PC-9 (cell line): ENCODE measurements around the gene HCRT. TPM values are rescaled to one million over a fixed set of nuclear protein-coding genes. Genes with fewer than 3 reads are reported as not detected.

Experiments
- Bru-seq: library from RNA; stranded (reverse); fragments of 400-500 nt; gene quantifications from one replicate; lab custom pipeline; 2021; lab: Mats Ljungman, UMichigan
- BruChase-seq, 2 experiments: library from RNA; stranded (reverse); fragments of 400-500 nt; gene quantifications; one replicate each; lab custom pipeline; 2021; lab: Mats Ljungman, UMichigan
- BruUV-seq: library from RNA; stranded (reverse); fragments of 400-500 nt; replicated peaks from 2 replicates; lab custom pipeline; 2021; lab: Mats Ljungman, UMichigan
- CTCF ChIA-PET: fragments of 300-600 bp; sonication (Branson Sonifier 250); formaldehyde crosslinking; loops from one replicate; lab custom pipeline; 2022; ENCODE audit warnings: antibody characterized with exemption; lab: Charles Lee
- POLR2A ChIA-PET: fragments of 300-600 bp; sonication (Branson Sonifier 250); formaldehyde crosslinking; loops from one replicate; lab custom pipeline; 2022; ENCODE audit warnings: antibody characterized with exemption; ENCODE audit not compliant: unreplicated experiment; lab: Charles Lee
- DNase-seq, 2 experiments: peaks; one replicate each; pipeline versions ENCODE4 v3.0.0 to v3.0.0-alpha.2; 2015 to 2022; ENCODE audit warnings: mixed read lengths in 1 of 2
- H2AFZ ChIP-seq: fragments of 200-600 bp; sonication (generic); 2 replicates; pipeline ENCODE4 v1.8.1; 2017; ENCODE audit warnings: antibody characterized with exemption
- H3F3A ChIP-seq: fragments of 200-600 bp; sonication (generic); 2 replicates; pipeline ENCODE4 v1.8.1; 2017; ENCODE audit warnings: antibody characterized with exemption, mild to moderate bottlenecking, low read depth; ENCODE audit not compliant: insufficient read depth
- H3K27ac ChIP-seq: fragments of 200-600 bp; sonication (generic); 2 replicates; pipeline ENCODE4 v1.6.1; 2016; ENCODE audit warnings: mixed run types
- H3K27me3 ChIP-seq: fragments of 200-600 bp; sonication (generic); 2 replicates; pipeline ENCODE4 v1.6.1; 2016; ENCODE audit warnings: low read depth, mixed run types; ENCODE audit not compliant: insufficient read depth
- H3K36me3 ChIP-seq: fragments of 200-600 bp; sonication (generic); 2 replicates; pipeline ENCODE4 v1.6.1; 2016; ENCODE audit warnings: low read depth, mixed run types
- H3K4me1 ChIP-seq: fragments of 200-600 bp; sonication (generic); replicated peaks from 2 replicates; pipeline ENCODE4 v1.6.1; 2016; ENCODE audit warnings: mixed run types; ENCODE audit not compliant: insufficient read depth
- H3K4me2 ChIP-seq: fragments of 200-600 bp; sonication (generic); 2 replicates; pipeline ENCODE4 v1.6.1; 2017; ENCODE audit warnings: mixed run types
- H3K4me3 ChIP-seq: fragments of 200-600 bp; sonication (generic); 2 replicates; pipeline ENCODE4 v1.6.1; 2016; ENCODE audit warnings: mixed run types
- H3K79me2 ChIP-seq: fragments of 200-600 bp; sonication (generic); 2 replicates; pipeline ENCODE4 v1.6.1; 2017; ENCODE audit warnings: low read depth, mixed run types
- H3K9me2 ChIP-seq: fragments of 200-600 bp; sonication (generic); 2 replicates; pipeline ENCODE4 v1.8.1; 2017; ENCODE audit warnings: mild to moderate bottlenecking; ENCODE audit not compliant: insufficient read depth
- H3K9me3 ChIP-seq: fragments of 200-600 bp; sonication (generic); 2 replicates; pipeline ENCODE4 v1.8.1; 2016; ENCODE audit warnings: low read depth; ENCODE audit not compliant: insufficient read depth
- H4K20me1 ChIP-seq: fragments of 200-600 bp; sonication (generic); 2 replicates; pipeline ENCODE4 v1.8.1; 2017; ENCODE audit not compliant: insufficient read depth
- CTCF ChIP-seq: fragments of 200-600 bp; sonication (generic); conservative IDR thresholded peaks from 2 replicates; pipeline ENCODE4 v1.6.1; 2017; ENCODE audit warnings: mixed run types, antibody characterized with exemption, mild to moderate bottlenecking, moderate library complexity
- EZH2 ChIP-seq: fragments of 200-600 bp; sonication (generic); IDR thresholded peaks from 2 replicates; pipeline ENCODE4 v1.8.0; 2017; ENCODE audit warnings: antibody characterized with exemption, low read depth
- intact Hi-C: fragments of 100-400 bp; cut with micrococcal nuclease; formaldehyde crosslinking; loops from one replicate; pipeline ENCODE4 v1.10.0; 2022; ENCODE audit not compliant: unreplicated experiment
- long read RNA-seq: library from polyadenylated mRNA; stranded (forward); transcript quantifications from one replicate; pipeline ENCODE4 v2.0.0, GENCODE V29; 2022
- total RNA-seq: library from RNA; stranded (reverse); gene quantifications from 2 replicates; pipeline ENCODE4 v1.2.3, GENCODE V29; 2021

HCRT gene
- total RNA-seq (not detected in 2 replicates), Bru-seq, nascent RNA (not detected), BruChase-seq, experiment 1, labeled RNA remaining after a 2-hour chase (not detected), BruChase-seq, experiment 2, labeled RNA remaining after a 6-hour chase (not detected)
- long read RNA-seq, result 0 reads

- H3K36me3 ChIP-seq, result no peaks in the 10 kb centered on the region
- H3K4me3 ChIP-seq, result no peak within 1 kb of the TSS
- peaks cover under 1% of the 10 kb centered on the region for H3K27me3 ChIP-seq
- peak within 1 kb of the TSS; percentile 62; the same call in 1 of the 2 replicates for H3K4me2 ChIP-seq
- H3K4me1 ChIP-seq, result peaks cover 19% of the 10 kb centered on the region; the same call in 1 of the 2 replicates
- H3K9me3 ChIP-seq, result no peaks in the 10 kb centered on the region
- H3K27ac ChIP-seq, result no peak within 1 kb of the TSS
- H3F3A ChIP-seq, result peaks cover 19% of the 10 kb centered on the region; the same call in 1 of the 2 replicates
- POLR2A ChIA-PET, result interaction anchor here (0.6 kb wide), 1 partner anchor 64 kb away, joined by 3 read pairs; no protein-coding TSS in a partner anchor
- BruUV-seq, result no TSS peak
- intact Hi-C loops, result no loop called here
- no peaks in the 10 kb centered on the region for H3K9me2 ChIP-seq
- no peak within 1 kb of the TSS for H2AFZ ChIP-seq
- no peaks in the 10 kb centered on the region for H4K20me1 ChIP-seq
- H3K79me2 ChIP-seq, result no peaks in the 10 kb centered on the region
- no peak for DNase-seq
- CTCF ChIA-PET, result no interaction called here
- TF ChIP-seq CTCF (no peak), EZH2 (no peak)
These were observed at the start of gene HCRT for GRCh38 chr17:42184713-42185620. Gene HCRT, minus strand, starts transcription at chr17:42185452. Its CDS starts 87 bp downstream, at chr17:42185365.

GRCh38 chr17:42233994-42234393 lies 48.7 kb upstream of the HCRT start:
- Histone ChIP-seq H3K9me2 (no peaks in the 10 kb centered on the region), H3K4me2 (no peak overlapping the region), H4K20me1 (no peaks in the 10 kb centered on the region), H2AFZ (no peak overlapping the region), H3K36me3 (no peaks in the 10 kb centered on the region), H3K4me3 (no peak overlapping the region), H3K79me2 (no peaks in the 10 kb centered on the region), H3F3A (peaks cover 5% of the 10 kb centered on the region; the same call in 1 of the 2 replicates), H3K9me3 (no peaks in the 10 kb centered on the region), H3K27me3 (no peaks in the 10 kb centered on the region), H3K27ac (no peak overlapping the region), H3K4me1 (0 out of 2 replicates have a peak, but pooled peaks cover 6% of the 10 kb centered on the region)
- no TSS peak for BruUV-seq
- no peak for TF ChIP-seq CTCF
- no peak for TF ChIP-seq EZH2
- POLR2A ChIA-PET, result no interaction called here
- intact Hi-C loops, result no loop called here
- CTCF ChIA-PET, result no interaction called here
- DNase-seq, result no peak

- ChIA-PET POLR2A (no interaction called here), CTCF (no interaction called here)
- Histone ChIP-seq H3K9me3 (no peaks in the 10 kb centered on the region), H4K20me1 (no peaks in the 10 kb centered on the region), H3K4me3 (no peak overlapping the region), H3K9me2 (no peaks in the 10 kb centered on the region), H3K36me3 (no peaks in the 10 kb centered on the region), H3K79me2 (no peaks in the 10 kb centered on the region), H3K27ac (no peak overlapping the region), H3K4me1 (0 out of 2 replicates have a peak, but pooled peaks cover 6% of the 10 kb centered on the region), H3K4me2 (no peak overlapping the region), H3F3A (peaks cover 5% of the 10 kb centered on the region; the same call in 1 of the 2 replicates), H3K27me3 (no peaks in the 10 kb centered on the region), H2AFZ (no peak overlapping the region)
- no TSS peak for BruUV-seq
- TF ChIP-seq CTCF (no peak), EZH2 (no peak)
- peak in 1 of 2 experiments; percentile 60 for DNase-seq
- intact Hi-C loops, result no loop called here
These were observed 47.9 kb upstream of the HCRT start for GRCh38 chr17:42233156-42233555.
